ENCODE data around the gene LOXL4.

LOXL4 gene

GRCh38 chr10:98295907-98296306 lies 27.9 kb upstream of the LOXL4 start:
- H3K4me3 ChIP-seq (ENCODE audit: control insufficient read depth, low read depth, low read length) = no peak overlapping the region
- peak; percentile 66 for DNase-seq (ENCODE audit: low read depth)
- TF ChIP-seq CTCF (conservative IDR thresholded peaks at IDR 0.05; ENCODE audit: control insufficient read depth, insufficient read depth, low read depth, low read length) = no peak

- H3K4me3 ChIP-seq (ENCODE audit: control insufficient read depth, low read depth, low read length) = no peak overlapping the region
- no peak for DNase-seq (ENCODE audit: low read depth)
- TF ChIP-seq CTCF (conservative IDR thresholded peaks at IDR 0.05; ENCODE audit: control insufficient read depth, insufficient read depth, low read depth, low read length) = no peak
These were observed 27.4 kb upstream of the LOXL4 start for GRCh38 chr10:98295401-98295811.

- no peak for TF ChIP-seq CTCF (conservative IDR thresholded peaks at IDR 0.05; ENCODE audit: control insufficient read depth, insufficient read depth, low read depth, low read length)
- no peak overlapping the region for H3K4me3 ChIP-seq (ENCODE audit: control insufficient read depth, low read depth, low read length)
- no peak for DNase-seq (ENCODE audit: low read depth)
These were observed 26.3 kb upstream of the LOXL4 start for GRCh38 chr10:98294270-98294627.

GRCh38 chr10:98293550-98294269 lies 25.7 kb upstream of the LOXL4 start:
- no peak overlapping the region for H3K4me3 ChIP-seq (ENCODE audit: control insufficient read depth, low read depth, low read length)
- TF ChIP-seq CTCF (conservative IDR thresholded peaks at IDR 0.05; ENCODE audit: control insufficient read depth, insufficient read depth, low read depth, low read length) = no peak
- DNase-seq (ENCODE audit: low read depth) = peak; percentile 12

GRCh38 chr10:98292971-98293370 lies 25.0 kb upstream of the LOXL4 start:
- TF ChIP-seq CTCF (conservative IDR thresholded peaks at IDR 0.05; ENCODE audit: control insufficient read depth, insufficient read depth, low read depth, low read length) = no peak
- no peak for DNase-seq (ENCODE audit: low read depth)
- no peak overlapping the region for H3K4me3 ChIP-seq (ENCODE audit: control insufficient read depth, low read depth, low read length)

- no peak for TF ChIP-seq CTCF (conservative IDR thresholded peaks at IDR 0.05; ENCODE audit: control insufficient read depth, insufficient read depth, low read depth, low read length)
- no peak for DNase-seq (ENCODE audit: low read depth)
- H3K4me3 ChIP-seq (ENCODE audit: control insufficient read depth, low read depth, low read length) = no peak overlapping the region
These were observed 21.8 kb upstream of the LOXL4 start for GRCh38 chr10:98289802-98290209.

GRCh38 chr10:98287321-98287720 lies 19.3 kb upstream of the LOXL4 start:
- no peak for TF ChIP-seq CTCF (conservative IDR thresholded peaks at IDR 0.05; ENCODE audit: control insufficient read depth, insufficient read depth, low read depth, low read length)
- no peak for DNase-seq (ENCODE audit: low read depth)
- no peak overlapping the region for H3K4me3 ChIP-seq (ENCODE audit: control insufficient read depth, low read depth, low read length)
